ENCODE data around the gene CYRIA. TPM values are rescaled to one million over a fixed set of nuclear protein-coding genes. Genes with fewer than 3 reads are reported as not detected.

Gene CYRIA
- polyA plus RNA-seq, 1 of the 3 experiments (the other 2 are of a cell fraction), result 0.13 TPM

DNA sequence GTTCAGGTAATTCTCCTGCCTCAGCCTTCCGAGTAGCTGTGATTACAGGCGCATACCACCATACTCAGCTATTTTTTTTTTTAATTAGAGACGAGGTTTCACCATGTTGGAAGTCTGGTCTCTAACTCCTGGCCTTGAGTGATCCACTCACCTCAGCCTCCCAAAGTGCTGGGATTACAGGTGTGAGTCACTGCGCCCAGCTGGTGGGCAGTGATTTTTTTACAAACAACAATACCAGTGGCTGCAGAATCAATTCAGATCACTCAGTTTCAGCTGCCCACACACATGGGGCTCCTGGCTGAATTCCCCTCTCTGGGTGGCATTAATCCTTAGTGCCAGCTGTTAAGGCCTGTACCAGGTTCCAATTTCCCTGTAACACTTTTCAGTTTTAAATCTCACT, 13.3 kb upstream of the CYRIA start (continued):
- TF ChIP-seq ELF1 (IDR thresholded peaks at IDR 0.05) (no peak), CHD2 (IDR thresholded peaks at IDR 0.05; ENCODE audit: low read length, partially characterized antibody) (no peak)
- TF ChIP-seq, protein P1, sequence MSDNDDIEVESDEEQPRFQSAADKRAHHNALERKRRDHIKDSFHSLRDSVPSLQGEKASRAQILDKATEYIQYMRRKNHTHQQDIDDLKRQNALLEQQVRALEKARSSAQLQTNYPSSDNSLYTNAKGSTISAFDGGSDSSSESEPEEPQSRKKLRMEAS (IDR thresholded peaks at IDR 0.05; ENCODE audit: low read depth), result no peak

GRCh38 chr2:16677875-16678274, 12.2 kb upstream of the CYRIA start:
- Histone ChIP-seq H3K27ac (ENCODE audit: low read depth in 2 of 2, low read length in 1 of 2) (no peak overlapping the region), H3K4me3 (ENCODE audit: low read depth in 2 of 2, low read length in 1 of 2) (no peak overlapping the region), H3K4me1 (ENCODE audit: control insufficient read depth in 1 of 2, insufficient read depth in 2 of 2, low read depth in 1 of 2, low read length in 1 of 2) (no peaks in the 10 kb centered on the region; a peak in 1 of 4 replicates), H3K9me3 (no peaks in the 10 kb centered on the region; the same call in 1 of the 2 replicates), H4K20me1 (ENCODE audit: insufficient read depth) (no peaks in the 10 kb centered on the region), H3K9me2 (no peaks in the 10 kb centered on the region), H3F3A (replicated peaks; ENCODE audit: insufficient read depth) (no peaks in the 10 kb centered on the region), H3K9ac (no peak overlapping the region), H3K79me2 (ENCODE audit: insufficient read depth) (no peaks in the 10 kb centered on the region), H3K36me3 (replicated peaks in 1 of 2; ENCODE audit: control insufficient read depth in 1 of 2, insufficient read depth in 2 of 2, low read length in 1 of 2) (no peaks in the 10 kb centered on the region), H2AFZ (ENCODE audit: low read depth) (no peak overlapping the region), H3K4me2 (no peak overlapping the region), H3K27me3 (ENCODE audit: insufficient read depth) (no peaks in the 10 kb centered on the region)
- ChIA-PET POLR2A (no interaction called here), CTCF (interaction anchor here (0.7 to 4.9 kb wide), 2 partner anchors 24 to 79 kb away, joined by 3 to 23 read pairs; no protein-coding TSS in a partner anchor)
- DNase-seq, result no peak
- 55% methylated on average over 1 of the region's 1 CpG for WGBS (ENCODE audit: low lambda C conversion rate)
- no peak for TF ChIP-seq TAF1 (IDR thresholded peaks at IDR 0.05; ENCODE audit: borderline replicate concordance, low read depth, low read length)
- no peak for TF ChIP-seq RAD21 (IDR thresholded peaks at IDR 0.05; ENCODE audit: low read length)
- no peak for TF ChIP-seq USF2 (IDR thresholded peaks at IDR 0.05; ENCODE audit: borderline replicate concordance, low read depth, low read length)
- no peak for TF ChIP-seq POLR2AphosphoS5 (IDR thresholded peaks at IDR 0.05; ENCODE audit: low read depth, low read length)
- no peak for TF ChIP-seq MXI1 (IDR thresholded peaks at IDR 0.05; ENCODE audit: low read depth, low read length)
- TF ChIP-seq RXRA (IDR thresholded peaks at IDR 0.05; ENCODE audit: borderline replicate concordance, low read depth), result no peak
- no peak for TF ChIP-seq GATA2 (CRISPR knock-in tag; IDR thresholded peaks at IDR 0.05)
- no peak for TF ChIP-seq SMC3 (IDR thresholded peaks at IDR 0.05; ENCODE audit: low read depth, low read length)
- TF ChIP-seq ELF1 (IDR thresholded peaks at IDR 0.05), result no peak
- TF ChIP-seq RCOR1 (IDR thresholded peaks at IDR 0.05; ENCODE audit: low read length), result no peak

DNA sequence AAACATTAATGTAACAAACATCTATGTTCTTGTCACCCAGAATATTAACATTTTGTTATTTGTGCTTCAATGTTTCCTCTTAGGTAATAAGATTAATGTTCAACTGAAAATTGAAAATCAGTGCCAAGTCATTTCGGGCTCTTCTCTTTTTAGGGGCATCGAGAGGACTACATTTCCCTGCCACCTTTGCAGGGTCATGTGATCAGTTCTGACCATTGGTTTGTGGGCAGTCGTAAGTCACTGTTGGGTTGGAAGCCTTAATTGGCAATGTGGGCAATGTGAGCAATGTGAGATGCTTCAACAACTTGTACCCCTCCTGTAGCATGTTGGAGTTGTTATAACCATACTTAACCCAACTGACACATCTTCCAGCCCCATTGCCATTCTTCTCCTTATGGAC, 10.1 kb upstream of the CYRIA start:
- Histone ChIP-seq H3K4me3 (ENCODE audit: low read depth in 2 of 2, low read length in 1 of 2) (no peak overlapping the region), H3K9me3 (no peaks in the 10 kb centered on the region; the same call in 1 of the 2 replicates), H3K4me1 (ENCODE audit: control insufficient read depth in 1 of 2, insufficient read depth in 2 of 2, low read depth in 1 of 2, low read length in 1 of 2) (no peaks in the 10 kb centered on the region), H3F3A (replicated peaks; ENCODE audit: insufficient read depth) (no peaks in the 10 kb centered on the region), H3K9me2 (no peaks in the 10 kb centered on the region), H3K36me3 (replicated peaks in 1 of 2; ENCODE audit: control insufficient read depth in 1 of 2, insufficient read depth in 2 of 2, low read length in 1 of 2) (no peaks in the 10 kb centered on the region), H3K27me3 (ENCODE audit: insufficient read depth) (no peaks in the 10 kb centered on the region), H3K27ac (ENCODE audit: low read depth in 2 of 2, low read length in 1 of 2) (no peak overlapping the region), H2AFZ (ENCODE audit: low read depth) (no peak overlapping the region), H4K20me1 (ENCODE audit: insufficient read depth) (no peaks in the 10 kb centered on the region), H3K79me2 (ENCODE audit: insufficient read depth) (no peaks in the 10 kb centered on the region), H3K4me2 (no peak overlapping the region), H3K9ac (no peak overlapping the region)
- TF ChIP-seq GABPA (IDR thresholded peaks at IDR 0.05; ENCODE audit: low read depth) (no peak), YY1 (IDR thresholded peaks at IDR 0.05; ENCODE audit: low read depth) (no peak), SIN3A (IDR thresholded peaks at IDR 0.05; ENCODE audit: borderline replicate concordance, low read depth, low read length) (no peak), JUND (IDR thresholded peaks at IDR 0.05) (no peak), RXRA (IDR thresholded peaks at IDR 0.05; ENCODE audit: borderline replicate concordance, low read depth) (no peak), MXI1 (IDR thresholded peaks at IDR 0.05; ENCODE audit: low read depth, low read length) (no peak), GATA2 (CRISPR knock-in tag; IDR thresholded peaks at IDR 0.05) (no peak), SMC3 (IDR thresholded peaks at IDR 0.05; ENCODE audit: low read depth, low read length) (no peak)
- WGBS (ENCODE audit: low lambda C conversion rate), result 13% methylated on average over 3 of the region's 3 CpGs
- DNase-seq, result no peak
- POLR2A ChIA-PET, result no interaction called here
- CTCF ChIA-PET, result no interaction called here
